ENCODE results near the gene EDIL3.

- TF ChIP-seq POLR2A (IDR thresholded peaks at IDR 0.05) (no peak), CTCF (IDR thresholded peaks at IDR 0.05) (no peak)
Observed at GRCh38 chr5:83925955-83926337, 458.7 kb downstream of the EDIL3 start.

Data from tibial nerve (tissue), 3 donors.